Adrenal gland (tissue), 5 donors: ENCODE data around the gene NUDT6.
"Not testable (repeated sequence)": the region's sequence is repeated elsewhere in the genome, so short reads cannot be mapped to it uniquely, and the experiment has no call there.

Experiments used
- CTCF ChIP-seq, 6 experiments: fragments of 450-650 bp in 4 of 6; fragments of 200-600 bp in 2 of 6; sonication (generic) in 1 of 6; IDR thresholded peaks; 1 replicate in 5 of 6; 2 replicates in 1 of 6; pipeline versions ENCODE4 v1.5.1 to v1.8.0; 2016 to 2021; ENCODE audit warnings: antibody characterized with exemption in 6 of 6, mild to moderate bottlenecking in 2 of 6, moderate library complexity in 1 of 6
- POLR2A ChIP-seq, 2 donors: fragments of 450-650 bp; IDR thresholded peaks; one replicate each; pipeline ENCODE4 v1.6.1; 2017; ENCODE audit warnings: antibody characterized with exemption in 2 of 2, mild to moderate bottlenecking in 2 of 2, moderate library complexity in 1 of 2
- donor health status: DM: no; HTN: no; CAD: no.

- TF ChIP-seq POLR2A, CTCF (IDR thresholded peaks at IDR 0.05): not testable (repeated sequence)
These were observed 72.6 kb downstream of the NUDT6 start for GRCh38 chr4:122849789-122850188.
